Measurements from ENCODE around the gene SCRN1.

SCRN1 gene

DNA sequence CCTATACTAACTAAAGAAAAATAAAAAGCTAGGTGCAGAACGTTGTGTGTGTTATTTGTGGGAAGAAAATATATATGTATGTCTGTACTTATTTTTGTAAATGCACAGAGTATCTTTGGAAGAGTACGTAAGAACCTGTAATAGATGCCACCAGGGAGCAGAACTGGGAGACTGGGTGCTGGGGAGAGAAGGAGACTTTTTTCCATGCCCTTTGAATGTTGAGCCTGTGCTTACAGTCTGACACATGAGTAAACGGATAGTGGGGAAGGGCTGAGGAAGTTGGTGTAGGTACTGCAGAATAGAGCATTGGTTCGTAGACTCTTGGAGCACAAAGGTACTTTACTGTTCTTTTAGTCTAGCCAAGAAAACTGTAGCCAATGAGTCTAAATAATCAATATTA, 1.3 kb upstream of the SCRN1 start:
- TF ChIP-seq ZNF274 (IDR thresholded peaks at IDR 0.05; ENCODE audit: low read depth, low read length): no peak
- no peak overlapping the region for H3K4me3 ChIP-seq (ENCODE audit: low read length)

DNA sequence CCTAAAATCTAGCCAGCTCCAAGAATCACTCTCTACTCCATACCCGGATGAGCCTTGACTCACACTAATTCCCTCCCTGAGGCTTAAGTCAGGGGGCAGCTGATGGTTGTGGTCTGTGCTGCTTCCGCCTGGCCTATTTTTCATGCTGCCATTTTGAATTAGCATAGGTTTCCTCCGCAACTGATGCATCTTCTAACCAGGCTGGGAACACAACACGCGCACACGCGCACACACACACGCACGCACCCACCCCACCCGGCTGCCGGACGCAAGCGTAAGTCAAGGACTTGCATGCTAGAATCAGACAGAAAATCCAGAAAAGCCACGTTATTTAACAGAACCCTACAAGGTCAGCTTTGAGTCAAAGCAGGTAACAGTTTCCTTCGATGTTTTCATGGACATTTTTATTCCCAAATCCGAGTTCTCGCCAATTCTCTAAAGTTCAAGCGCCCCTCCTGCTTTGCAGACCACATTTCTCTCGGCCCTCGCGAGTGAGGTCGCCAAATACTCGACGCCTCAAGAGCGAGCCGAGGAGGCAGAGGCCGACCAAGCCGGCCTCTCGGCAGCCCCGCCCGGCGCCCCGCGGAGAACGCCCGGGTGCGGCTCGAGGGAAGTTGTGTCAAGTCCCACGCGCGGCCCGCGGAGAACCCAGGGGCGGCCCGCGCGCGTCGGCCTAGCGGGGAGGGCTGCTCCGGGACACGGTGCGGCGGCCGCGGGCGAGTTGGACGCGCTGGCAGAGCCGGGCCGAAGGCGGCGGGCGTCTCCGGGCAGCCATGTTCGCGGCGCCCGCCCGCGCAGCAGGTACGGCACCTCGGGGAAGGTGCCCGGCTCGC, 961 bp downstream of the SCRN1 start:
- peak overlapping the region; percentile 79 for H3K4me3 ChIP-seq (ENCODE audit: low read length)
- no peak for TF ChIP-seq ZNF274 (IDR thresholded peaks at IDR 0.05; ENCODE audit: low read depth, low read length)

DNA sequence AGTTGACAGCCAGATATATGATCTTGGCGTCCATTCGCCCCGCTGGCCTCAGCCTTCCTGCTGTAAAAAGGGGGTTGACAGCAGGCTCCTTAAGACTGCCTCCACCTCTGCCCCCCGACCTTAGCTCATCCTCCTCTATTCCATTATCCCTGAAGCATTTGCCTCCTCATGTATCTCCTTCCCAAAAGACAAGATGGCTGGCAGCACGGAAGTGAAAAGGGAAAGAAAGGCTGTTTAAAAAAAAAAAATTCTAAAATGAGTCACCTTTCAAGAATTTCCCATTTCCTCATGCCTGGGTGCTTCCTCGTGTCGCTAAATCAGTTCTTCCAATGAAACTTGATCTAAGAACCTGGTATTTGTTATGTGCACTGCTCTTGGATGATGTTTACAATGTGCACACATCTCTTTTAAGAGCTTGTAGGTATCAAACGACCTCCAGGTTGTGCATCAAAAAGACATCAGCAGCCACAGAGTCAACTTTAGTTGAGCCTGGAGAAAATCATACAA, 1.7 kb downstream of the SCRN1 start:
- peak overlapping the region; percentile 79; the same call in 1 of the 2 replicates for H3K4me3 ChIP-seq (ENCODE audit: low read length)
- no peak for TF ChIP-seq ZNF274 (IDR thresholded peaks at IDR 0.05; ENCODE audit: low read depth, low read length)

DNA sequence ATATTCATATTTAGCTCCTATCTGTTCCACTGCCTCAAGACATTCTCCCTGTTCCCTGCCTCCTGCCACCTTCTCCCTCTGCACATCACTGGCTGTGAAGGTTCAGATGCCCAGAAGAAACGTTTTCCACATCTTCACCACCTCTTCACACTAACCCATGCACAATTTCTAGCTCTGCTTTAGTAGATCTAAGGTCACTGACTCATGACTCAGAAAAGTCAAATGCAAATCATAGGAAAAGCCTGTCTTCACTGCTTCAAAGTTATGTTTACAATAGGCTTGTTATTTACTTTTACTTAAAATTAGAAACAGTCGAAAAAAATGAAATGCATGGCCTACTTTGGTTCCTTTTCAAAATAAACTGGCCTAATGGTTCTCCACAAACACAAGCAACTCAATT, 2.5 kb downstream of the SCRN1 start:
- no peak for TF ChIP-seq ZNF274 (IDR thresholded peaks at IDR 0.05; ENCODE audit: low read depth, low read length)
- H3K4me3 ChIP-seq (ENCODE audit: low read length): no peak overlapping the region

DNA sequence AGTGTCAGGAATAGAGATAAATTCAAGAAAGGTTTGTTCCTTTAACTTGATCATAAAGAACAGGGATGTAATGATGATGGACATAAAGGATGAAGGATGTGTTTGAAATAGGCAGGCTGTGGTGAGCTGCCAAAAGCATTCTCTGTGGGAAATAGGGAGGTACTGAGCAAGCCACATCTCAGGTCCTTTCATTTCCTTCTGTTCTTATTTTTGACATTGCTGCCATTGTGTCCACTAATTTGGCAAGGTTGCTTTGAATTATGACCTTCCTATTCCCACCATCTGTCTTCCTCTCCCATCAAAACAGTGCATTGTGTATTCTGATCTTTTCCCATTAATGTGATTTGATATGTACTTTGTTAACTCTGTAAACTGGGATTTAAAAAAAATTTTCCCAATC, 9.4 kb downstream of the SCRN1 start:
- TF ChIP-seq ZNF274 (IDR thresholded peaks at IDR 0.05; ENCODE audit: low read depth, low read length): no peak
- H3K4me3 ChIP-seq (ENCODE audit: low read length): no peak overlapping the region

DNA sequence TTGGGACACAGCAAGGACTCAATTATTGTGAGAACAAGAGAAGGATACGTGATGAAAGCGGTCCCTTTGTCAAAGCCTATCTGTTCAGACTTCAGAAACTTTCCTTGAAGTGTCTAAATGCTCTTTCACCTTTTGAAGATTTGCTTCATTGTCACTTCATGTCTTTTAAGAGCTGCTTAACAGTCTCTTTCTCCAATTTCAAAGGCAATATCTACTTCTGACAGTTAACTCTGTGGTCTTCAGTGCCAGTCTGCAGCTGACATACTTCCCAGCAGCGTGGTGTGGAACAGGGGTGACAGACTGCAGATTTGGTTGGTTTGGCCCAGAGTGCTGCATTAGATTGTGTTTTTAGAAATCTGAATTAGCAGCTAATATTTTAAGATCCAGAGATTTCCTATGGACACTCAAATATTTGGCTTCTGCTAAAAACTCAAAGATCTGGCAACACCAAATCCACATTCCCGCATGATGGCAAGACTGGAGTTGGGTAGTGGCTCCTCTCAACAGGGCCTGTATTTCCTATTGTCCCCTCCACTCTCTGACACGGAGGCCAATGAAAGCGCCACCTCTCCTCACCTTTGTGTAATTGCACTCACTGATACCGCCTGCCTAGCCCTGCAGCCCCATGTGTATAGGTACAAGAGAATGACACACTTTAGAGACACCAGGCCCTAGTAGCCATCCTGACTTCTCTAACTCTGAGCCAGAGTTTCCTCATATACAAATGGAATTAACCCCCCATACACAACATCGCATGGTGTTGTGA, 11.5 kb downstream of the SCRN1 start:
- no peak overlapping the region for H3K4me3 ChIP-seq (ENCODE audit: low read length)
- TF ChIP-seq ZNF274 (IDR thresholded peaks at IDR 0.05; ENCODE audit: low read depth, low read length): no peak

DNA sequence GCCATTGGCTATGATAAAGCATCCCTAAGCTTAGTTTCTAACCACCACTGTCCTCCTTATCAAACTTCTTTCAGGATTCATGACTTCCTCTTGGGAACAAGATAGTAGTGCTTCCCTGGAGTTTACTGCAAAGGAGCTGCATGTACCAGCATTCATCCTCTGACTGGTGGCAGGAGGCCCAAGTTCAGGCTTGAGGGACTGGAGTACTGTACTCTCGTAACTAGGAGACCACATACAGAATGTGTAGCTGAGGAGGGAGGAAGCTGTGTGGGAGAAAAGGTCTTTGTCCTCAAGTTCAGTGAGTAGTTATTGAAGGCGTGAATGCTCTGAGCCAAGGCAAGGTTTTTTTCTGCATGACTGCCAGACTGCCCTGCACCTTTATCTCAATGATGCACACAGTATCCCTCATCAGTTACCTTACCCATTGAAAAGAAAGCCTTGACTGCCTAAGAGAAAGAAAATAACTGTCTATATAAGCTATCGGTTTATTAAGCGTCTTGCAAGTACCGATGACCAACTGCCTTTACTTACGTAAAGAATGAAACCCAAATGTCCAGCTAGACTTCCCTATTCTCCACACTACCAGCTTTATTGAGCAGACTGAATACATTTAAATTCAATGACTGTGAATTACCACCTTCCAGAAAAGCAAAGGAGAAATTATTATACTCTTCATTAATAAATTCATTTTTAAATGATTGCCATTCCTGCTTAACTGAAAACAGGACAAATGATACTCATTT, 12.8 kb downstream of the SCRN1 start:
- TF ChIP-seq ZNF274 (IDR thresholded peaks at IDR 0.05; ENCODE audit: low read depth, low read length): no peak
- H3K4me3 ChIP-seq (ENCODE audit: low read length): no peak overlapping the region

DNA sequence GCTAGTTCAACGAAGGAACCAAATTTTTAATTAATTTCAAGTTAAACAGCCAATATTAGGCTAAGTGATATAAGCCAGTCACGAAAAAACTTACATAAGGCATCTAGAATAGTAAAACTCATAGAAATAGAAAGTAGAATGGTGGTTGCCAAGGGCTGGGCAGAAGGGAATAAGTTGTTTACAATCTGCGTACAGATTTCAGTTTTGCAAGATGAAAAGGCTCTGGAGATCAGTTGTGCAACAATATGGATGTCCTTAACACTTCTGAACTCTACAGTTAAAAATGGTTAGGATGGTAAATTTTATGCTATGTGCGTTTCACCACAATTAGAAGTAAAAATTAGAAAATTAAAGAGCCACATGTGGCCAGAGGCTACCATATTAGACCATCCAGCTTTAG, 13.3 kb downstream of the SCRN1 start:
- H3K4me3 ChIP-seq (ENCODE audit: low read length): no peak overlapping the region
- TF ChIP-seq ZNF274 (IDR thresholded peaks at IDR 0.05; ENCODE audit: low read depth, low read length): no peak

DNA sequence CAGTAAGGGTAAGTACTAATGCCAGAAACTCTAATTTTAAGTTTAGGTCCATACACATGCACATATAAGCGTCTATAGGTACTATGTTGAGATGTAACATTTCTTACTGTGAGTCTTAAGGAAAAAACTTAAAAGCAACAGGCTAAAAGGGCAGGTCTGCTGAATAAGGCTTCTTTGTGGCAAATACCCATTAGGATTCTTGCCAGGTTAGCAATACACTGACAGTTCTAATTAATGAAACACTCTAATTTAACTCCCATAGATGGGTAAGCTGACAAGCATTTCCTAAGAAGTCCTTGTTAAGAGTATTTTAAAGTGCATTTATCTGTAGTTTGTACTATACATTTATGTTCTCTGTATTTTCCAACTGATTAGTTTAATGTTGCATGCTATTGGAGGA, 14.0 kb downstream of the SCRN1 start:
- no peak overlapping the region for H3K4me3 ChIP-seq (ENCODE audit: low read length)
- no peak for TF ChIP-seq ZNF274 (IDR thresholded peaks at IDR 0.05; ENCODE audit: low read depth, low read length)

DNA sequence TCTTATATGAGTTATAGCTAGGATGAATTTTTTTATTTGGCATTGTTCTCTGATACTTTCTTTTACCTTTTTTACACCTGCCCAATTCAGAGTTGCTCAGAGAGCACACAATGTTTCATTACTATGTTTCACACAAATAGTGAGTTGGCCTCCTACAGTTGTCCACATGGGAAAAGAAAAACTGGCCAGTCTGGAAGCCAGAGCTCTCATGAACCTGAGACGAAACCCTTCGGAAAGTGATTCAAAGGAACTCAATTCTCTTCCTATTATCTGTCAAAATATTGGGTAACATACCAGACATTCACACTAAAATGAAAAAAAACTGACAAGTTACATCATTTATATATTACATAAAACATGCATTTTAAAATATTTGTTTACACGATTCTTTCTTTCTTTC, 15.3 kb downstream of the SCRN1 start:
- no peak overlapping the region for H3K4me3 ChIP-seq (ENCODE audit: low read length)
- TF ChIP-seq ZNF274 (IDR thresholded peaks at IDR 0.05; ENCODE audit: low read depth, low read length): no peak

DNA sequence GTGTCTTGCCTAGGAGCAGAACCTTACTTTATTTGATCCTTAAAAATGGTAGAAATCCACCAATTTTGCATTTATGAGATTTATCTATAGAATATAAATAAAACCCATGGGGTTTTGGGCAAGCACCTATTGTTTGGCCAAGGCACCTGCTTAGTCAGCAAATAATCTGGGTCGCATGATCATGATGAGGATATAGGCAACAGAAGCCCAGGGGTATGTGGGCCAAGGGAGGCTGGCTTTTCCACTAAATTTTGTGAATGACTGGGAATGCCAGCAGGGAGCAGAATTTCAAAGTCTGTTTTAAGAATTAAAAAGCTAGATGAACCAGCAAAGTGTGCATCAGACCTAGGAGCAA, 17.3 kb downstream of the SCRN1 start:
- no peak for TF ChIP-seq ZNF274 (IDR thresholded peaks at IDR 0.05; ENCODE audit: low read depth, low read length)
- no peak overlapping the region for H3K4me3 ChIP-seq (ENCODE audit: low read length)

DNA sequence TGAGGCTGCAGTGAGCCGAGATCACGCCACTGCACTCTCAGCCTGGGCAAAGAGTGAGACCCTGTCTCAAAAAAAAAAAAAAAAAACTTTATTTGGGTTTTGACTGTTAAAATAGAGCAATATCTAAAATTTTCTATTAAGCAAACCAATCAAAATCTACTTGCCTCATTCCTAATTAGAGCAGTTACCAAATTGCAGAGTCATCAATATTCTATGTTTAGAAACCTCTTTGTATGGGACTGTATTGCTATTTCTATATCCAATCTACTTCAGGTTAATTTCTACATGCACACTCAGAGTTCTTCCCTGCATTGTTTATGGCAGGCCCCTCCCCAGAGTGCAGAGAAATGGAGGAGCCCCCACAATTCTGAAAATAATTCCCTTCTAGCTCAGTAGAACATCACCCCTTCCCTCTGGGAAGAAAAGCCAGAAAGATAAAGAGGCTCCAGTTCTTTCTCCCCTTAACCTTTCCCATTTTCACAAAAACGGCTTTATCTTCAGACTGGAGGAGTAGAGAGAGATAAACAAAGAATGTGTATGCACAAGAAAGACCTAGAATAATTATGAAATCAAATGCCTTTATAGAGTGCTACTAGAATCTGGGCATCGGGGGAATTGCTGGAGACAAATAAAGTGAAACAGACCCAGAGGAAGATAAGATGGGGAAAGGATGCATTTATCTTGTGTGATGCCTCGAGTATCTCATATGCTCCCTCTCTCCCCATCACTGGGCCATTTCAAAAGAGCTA, 17.9 kb downstream of the SCRN1 start:
- no peak for TF ChIP-seq ZNF274 (IDR thresholded peaks at IDR 0.05; ENCODE audit: low read depth, low read length)
- H3K4me3 ChIP-seq (ENCODE audit: low read length): no peak overlapping the region

DNA sequence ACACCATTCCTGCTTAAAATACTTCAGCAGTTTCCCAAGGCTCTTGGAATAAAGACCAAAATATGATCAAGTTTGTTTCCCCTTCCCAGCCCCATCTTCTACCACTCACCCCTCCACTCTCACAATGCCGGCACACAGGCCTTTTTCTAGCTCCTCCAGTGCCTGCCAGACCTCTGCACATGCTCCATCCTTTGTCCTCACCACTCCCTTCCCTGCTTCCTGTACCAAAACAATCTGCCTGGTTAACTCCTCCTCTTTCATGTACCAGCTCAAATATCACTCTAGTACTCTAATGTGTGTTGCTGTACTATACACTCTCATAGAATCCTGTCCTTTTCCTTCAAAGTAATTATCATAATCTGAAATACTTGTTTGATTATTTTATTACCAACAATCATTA, 19.4 kb downstream of the SCRN1 start:
- no peak overlapping the region for H3K4me3 ChIP-seq (ENCODE audit: low read length)
- TF ChIP-seq ZNF274 (IDR thresholded peaks at IDR 0.05; ENCODE audit: low read depth, low read length): no peak

DNA sequence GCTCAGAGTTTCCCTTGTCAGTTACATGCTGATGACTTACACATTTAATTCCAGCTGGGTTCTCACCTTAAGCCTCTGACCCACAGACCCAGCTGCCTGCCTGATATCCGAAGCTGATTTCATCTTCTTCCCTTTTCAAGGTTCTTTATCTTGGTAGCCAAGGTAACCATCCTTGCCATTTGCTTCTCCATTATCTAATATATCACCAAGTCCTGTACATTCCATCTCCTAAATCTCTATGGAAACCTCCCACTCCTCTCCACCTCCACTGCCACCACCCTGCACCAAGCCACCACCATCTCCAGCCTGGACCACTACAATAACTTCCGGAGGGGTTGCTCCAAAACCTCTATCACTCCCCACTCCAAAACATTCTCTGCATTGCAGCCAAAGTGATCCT, 19.9 kb downstream of the SCRN1 start:
- no peak for TF ChIP-seq ZNF274 (IDR thresholded peaks at IDR 0.05; ENCODE audit: low read depth, low read length)
- no peak overlapping the region for H3K4me3 ChIP-seq (ENCODE audit: low read length)
